Skeletal muscle tissue (tissue), 4 donors: ENCODE results near the gene CHCHD6. TPM values are rescaled to one million over a fixed set of nuclear protein-coding genes. Genes with fewer than 3 reads are reported as not detected.
A peak's percentile ranks its signal among the peaks of the same experiment; 100 is the strongest.

Source experiments
- H3K27ac ChIP-seq: one replicate; pipeline ENCODE4 v1.7.0; 2013; ENCODE audit warnings: mild to moderate bottlenecking, low read depth, low read length, inconsistent platforms
- H3K27me3 ChIP-seq, 3 donors: one replicate each; pipeline ENCODE4 v1.7.0; 2013; ENCODE audit warnings: low read length in 3 of 3; ENCODE audit not compliant: control insufficient read depth in 3 of 3, insufficient read depth in 3 of 3
- H3K36me3 ChIP-seq, 3 donors: one replicate each; pipeline ENCODE4 v1.7.0; 2013; ENCODE audit warnings: low read length in 3 of 3; ENCODE audit not compliant: control insufficient read depth in 3 of 3, insufficient read depth in 3 of 3
- H3K4me1 ChIP-seq, 3 donors: one replicate each; pipeline ENCODE4 v1.7.0; 2013; ENCODE audit warnings: low read length in 3 of 3, mild to moderate bottlenecking in 3 of 3; ENCODE audit not compliant: control insufficient read depth in 3 of 3, insufficient read depth in 3 of 3
- H3K4me3 ChIP-seq, 3 donors: one replicate each; pipeline ENCODE4 v1.7.0; 2013; ENCODE audit warnings: low read length in 3 of 3
- H3K9ac ChIP-seq, 3 donors: one replicate each; pipeline ENCODE4 v1.7.0; 2013; ENCODE audit warnings: low read length in 3 of 3, mild to moderate bottlenecking in 3 of 3, moderate library complexity in 2 of 3, low read depth in 1 of 3
- H3K9me3 ChIP-seq, 3 donors: one replicate each; pipeline ENCODE4 v1.7.0; 2013; ENCODE audit warnings: low read length in 3 of 3; ENCODE audit not compliant: control insufficient read depth in 3 of 3
- total RNA-seq: library from RNA; depleted of rRNA; stranded (reverse); fragments of >200 nt; gene quantifications from one replicate; pipeline ENCODE4 v1.2.3, GENCODE V29; 2014
- donor health status: Osteomylitis.

Gene CHCHD6
- total RNA-seq, 1 donor from 2014 or later, result 8.9 TPM

- Histone ChIP-seq H3K27me3 (no peaks in the 10 kb centered on the region), H3K4me3 (no peak overlapping the region), H3K36me3 (no peaks in the 10 kb centered on the region), H3K9me3 (peaks cover 0 to 10% (median 4%) of the 10 kb centered on the region in 3 donors), H3K9ac (no peak overlapping the region), H3K27ac (no peak overlapping the region), H3K4me1 (peaks cover 0 to 11% (median 4%) of the 10 kb centered on the region in 3 donors)
These were observed 267.9 kb downstream of the CHCHD6 start for GRCh38 chr3:126971891-126972351.

- H3K9me3 ChIP-seq, result peaks cover 0 to 10% (median 4%) of the 10 kb centered on the region in 3 donors
- H3K27ac ChIP-seq, result no peak overlapping the region
- H3K36me3 ChIP-seq, result no peaks in the 10 kb centered on the region
- H3K27me3 ChIP-seq, result no peaks in the 10 kb centered on the region
- no peak overlapping the region for H3K9ac ChIP-seq
- peaks cover 0 to 11% (median 4%) of the 10 kb centered on the region in 3 donors for H3K4me1 ChIP-seq
- no peak overlapping the region for H3K4me3 ChIP-seq
These were observed 268.8 kb downstream of the CHCHD6 start for GRCh38 chr3:126972866-126973265.

GRCh38 chr3:126973814-126974213 lies 269.8 kb downstream of the CHCHD6 start:
- Histone ChIP-seq H3K27me3 (no peaks in the 10 kb centered on the region), H3K4me3 (no peak overlapping the region), H3K36me3 (no peaks in the 10 kb centered on the region), H3K27ac (no peak overlapping the region), H3K9me3 (peaks cover 0 to 10% (median 4%) of the 10 kb centered on the region in 3 donors), H3K4me1 (peaks cover 0 to 11% (median 4%) of the 10 kb centered on the region in 3 donors), H3K9ac (no peak overlapping the region)

- Histone ChIP-seq H3K4me1 (peaks cover 0 to 11% (median 4%) of the 10 kb centered on the region in 3 donors), H3K4me3 (no peak overlapping the region), H3K9ac (no peak overlapping the region), H3K27ac (no peak overlapping the region), H3K36me3 (no peaks in the 10 kb centered on the region), H3K9me3 (peaks cover 0 to 10% (median 4%) of the 10 kb centered on the region in 3 donors), H3K27me3 (no peaks in the 10 kb centered on the region)
These were observed 270.7 kb downstream of the CHCHD6 start for GRCh38 chr3:126974756-126975155.

- Histone ChIP-seq H3K27ac (no peak overlapping the region), H3K27me3 (peaks cover 0 to 3% (median 0%) of the 10 kb centered on the region in 3 donors), H3K4me1 (peaks cover 2 to 6% (median 3%) of the 10 kb centered on the region in 3 donors), H3K4me3 (no peak overlapping the region), H3K9me3 (peaks cover 0 to 10% (median 4%) of the 10 kb centered on the region in 3 donors), H3K9ac (no peak overlapping the region), H3K36me3 (no peaks in the 10 kb centered on the region)
These were observed 272.9 kb downstream of the CHCHD6 start for GRCh38 chr3:126976906-126977305.

- Histone ChIP-seq H3K27ac (no peak overlapping the region), H3K36me3 (no peaks in the 10 kb centered on the region), H3K27me3 (peaks cover 0 to 3% (median 0%) of the 10 kb centered on the region in 3 donors), H3K4me3 (no peak overlapping the region), H3K9me3 (peaks cover 0 to 10% (median 4%) of the 10 kb centered on the region in 3 donors), H3K9ac (no peak overlapping the region), H3K4me1 (peaks cover 8 to 9% (median 8%) of the 10 kb centered on the region in 3 donors)
These were observed 273.8 kb downstream of the CHCHD6 start for GRCh38 chr3:126977821-126978220.

- peaks cover 0 to 3% (median 0%) of the 10 kb centered on the region in 3 donors for H3K27me3 ChIP-seq
These were observed 274.3 kb downstream of the CHCHD6 start for GRCh38 chr3:126978291-126978690.

GRCh38 chr3:126979046-126979628 lies 275.1 kb downstream of the CHCHD6 start:
- Histone ChIP-seq H3K36me3 (no peaks in the 10 kb centered on the region), H3K9ac (no peak overlapping the region)

More at GRCh38 chr3:126978291-126978690, 274.3 kb downstream of the CHCHD6 start:
- Histone ChIP-seq H3K36me3 (no peaks in the 10 kb centered on the region), H3K4me3 (no peak overlapping the region), H3K27ac (no peak overlapping the region), H3K9me3 (peaks cover 0 to 10% (median 4%) of the 10 kb centered on the region in 3 donors), H3K9ac (peak overlapping the region in 1 of 3 donors; percentile 16), H3K4me1 (peaks cover 6 to 9% (median 8%) of the 10 kb centered on the region in 3 donors)

GRCh38 chr3:126980266-126980811 lies 276.3 kb downstream of the CHCHD6 start:
- Histone ChIP-seq H3K9me3 (no peaks in the 10 kb centered on the region), H3K4me3 (no peak overlapping the region), H3K9ac (no peak overlapping the region), H3K27me3 (peaks cover 0 to 3% (median 0%) of the 10 kb centered on the region in 3 donors), H3K4me1 (peaks cover 16 to 21% (median 18%) of the 10 kb centered on the region in 3 donors), H3K27ac (no peak overlapping the region), H3K36me3 (no peaks in the 10 kb centered on the region)

More at GRCh38 chr3:126979046-126979628, 275.1 kb downstream of the CHCHD6 start:
- H3K4me3 ChIP-seq, result no peak overlapping the region
- H3K4me1 ChIP-seq, result peaks cover 6 to 11% (median 10%) of the 10 kb centered on the region in 3 donors
- H3K27me3 ChIP-seq, result peaks cover 0 to 3% (median 0%) of the 10 kb centered on the region in 3 donors
- H3K9me3 ChIP-seq, result peaks cover 0 to 9% (median 1%) of the 10 kb centered on the region in 3 donors
- H3K27ac ChIP-seq, result no peak overlapping the region

- Histone ChIP-seq H3K9ac (peak overlapping the region in 1 of 3 donors; percentile 23), H3K4me1 (peaks cover 23 to 29% (median 25%) of the 10 kb centered on the region in 3 donors), H3K27me3 (peaks cover 0 to 3% (median 0%) of the 10 kb centered on the region in 3 donors), H3K27ac (no peak overlapping the region), H3K9me3 (no peaks in the 10 kb centered on the region), H3K36me3 (no peaks in the 10 kb centered on the region), H3K4me3 (peak overlapping the region; percentile 35 to 68 (median 58))
These were observed 278.1 kb downstream of the CHCHD6 start for GRCh38 chr3:126982126-126982470.
